Measurements from ENCODE around the gene LEKR1.

Gene LEKR1

DNA sequence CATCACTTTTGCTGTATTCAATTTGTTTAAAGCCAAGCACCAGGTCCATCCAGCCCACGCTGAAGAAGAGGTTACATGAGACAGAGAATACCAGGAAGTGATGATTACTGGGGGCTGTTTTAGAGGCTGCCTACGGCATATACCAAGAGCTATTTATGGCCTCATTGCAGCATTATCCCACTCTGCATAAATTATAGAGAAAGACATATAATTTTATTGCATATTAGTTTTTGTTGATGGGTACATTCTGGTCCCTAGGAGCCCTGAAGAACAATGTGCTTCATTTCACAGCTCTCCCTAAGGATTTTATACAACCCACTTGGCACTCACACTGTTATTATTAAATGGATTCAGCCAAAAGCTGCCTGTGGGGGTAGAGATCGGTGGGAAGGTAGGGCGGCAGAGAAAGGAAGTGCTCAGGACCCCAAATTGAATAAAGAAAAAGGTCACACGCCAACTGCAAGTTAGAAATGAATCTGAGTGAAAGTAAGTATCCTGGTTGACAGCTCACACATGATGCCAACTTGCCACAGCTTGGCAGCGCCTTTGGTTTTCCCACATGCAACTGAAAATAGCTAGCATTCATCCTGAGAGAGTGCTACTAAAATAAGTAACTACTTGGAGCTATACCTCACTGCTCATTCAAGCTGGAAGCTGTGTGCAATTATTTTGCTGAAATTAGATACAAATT is 260.1 kb downstream of the LEKR1 start:
- no peak for DNase-seq

DNA sequence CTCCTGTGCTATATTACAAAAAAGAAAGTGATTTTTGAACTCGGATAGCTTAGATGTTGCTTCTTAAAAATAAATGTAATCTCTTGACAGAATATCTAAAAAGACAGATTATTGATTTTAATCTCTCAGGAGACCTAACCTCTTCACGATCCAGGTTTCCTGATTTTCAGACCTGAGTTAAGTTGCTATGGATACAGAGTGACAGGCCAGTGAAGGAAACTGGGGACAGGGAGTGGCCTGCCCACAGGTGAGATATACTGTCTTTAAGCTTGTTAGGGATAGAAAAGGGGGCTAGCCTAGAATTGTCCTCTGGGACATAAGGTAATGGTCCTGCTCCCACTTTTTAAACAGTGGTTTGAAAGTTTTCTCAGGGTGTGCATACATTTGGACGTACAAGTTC is 260.6 kb downstream of the LEKR1 start:
- no peak for DNase-seq

DNA sequence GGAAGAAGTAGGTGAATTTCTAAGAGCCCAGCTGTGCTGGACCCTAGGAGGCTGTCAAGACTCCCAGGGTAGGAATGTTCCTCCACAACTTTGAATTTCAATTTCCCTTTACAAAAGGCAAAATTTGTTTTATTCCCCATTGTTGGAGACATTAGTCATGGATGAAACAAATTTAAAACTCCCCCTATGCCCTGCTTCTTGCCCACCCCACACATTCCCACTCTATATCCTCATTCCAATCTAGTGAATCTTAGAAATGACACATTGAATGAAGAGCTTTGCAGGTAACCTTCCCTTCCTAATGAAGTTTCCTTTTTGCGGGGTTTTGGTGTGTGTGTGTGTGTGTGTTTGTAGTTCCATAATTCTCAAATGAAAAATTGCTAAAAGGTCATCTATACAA is 261.2 kb downstream of the LEKR1 start:
- DNase-seq: no peak

DNA sequence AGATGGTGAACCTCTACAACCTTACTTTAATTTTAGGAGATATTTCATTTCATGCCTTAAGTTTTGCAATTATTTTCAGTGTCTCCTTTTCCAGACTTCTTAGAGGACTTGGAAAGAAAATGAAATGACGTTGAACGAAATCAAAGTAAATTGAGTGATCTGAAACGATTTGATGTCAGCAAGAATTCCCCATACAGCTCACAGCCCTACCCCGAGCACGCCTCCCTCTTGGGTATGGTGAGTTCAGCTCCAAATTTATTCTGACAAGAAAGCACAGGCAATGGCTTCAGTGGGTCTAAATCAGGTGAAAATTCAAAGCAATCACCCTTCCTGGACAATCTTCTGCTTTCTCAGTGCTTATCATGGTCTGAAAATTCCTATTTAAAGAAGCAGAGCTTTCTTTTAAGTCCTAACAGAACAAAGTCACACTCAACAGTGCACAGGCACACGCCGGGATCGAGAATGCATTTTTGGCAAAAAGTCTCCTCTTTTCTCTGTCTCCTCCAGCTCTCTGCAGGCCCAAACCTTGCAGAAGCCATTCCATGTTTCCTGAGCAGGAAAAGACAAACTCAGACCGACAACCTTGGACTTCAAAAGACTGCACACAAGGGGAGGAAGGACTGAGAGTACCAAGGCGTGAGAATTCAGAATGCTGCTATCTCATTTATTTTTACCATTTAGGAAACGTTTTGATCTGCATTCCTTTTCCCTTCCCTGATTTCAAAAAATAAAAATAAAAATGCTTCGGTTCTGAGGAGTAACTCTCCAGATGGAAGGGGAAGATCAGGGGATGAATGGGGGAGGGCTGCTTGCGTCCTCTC is 261.8 kb downstream of the LEKR1 start:
- DNase-seq: no peak

DNA sequence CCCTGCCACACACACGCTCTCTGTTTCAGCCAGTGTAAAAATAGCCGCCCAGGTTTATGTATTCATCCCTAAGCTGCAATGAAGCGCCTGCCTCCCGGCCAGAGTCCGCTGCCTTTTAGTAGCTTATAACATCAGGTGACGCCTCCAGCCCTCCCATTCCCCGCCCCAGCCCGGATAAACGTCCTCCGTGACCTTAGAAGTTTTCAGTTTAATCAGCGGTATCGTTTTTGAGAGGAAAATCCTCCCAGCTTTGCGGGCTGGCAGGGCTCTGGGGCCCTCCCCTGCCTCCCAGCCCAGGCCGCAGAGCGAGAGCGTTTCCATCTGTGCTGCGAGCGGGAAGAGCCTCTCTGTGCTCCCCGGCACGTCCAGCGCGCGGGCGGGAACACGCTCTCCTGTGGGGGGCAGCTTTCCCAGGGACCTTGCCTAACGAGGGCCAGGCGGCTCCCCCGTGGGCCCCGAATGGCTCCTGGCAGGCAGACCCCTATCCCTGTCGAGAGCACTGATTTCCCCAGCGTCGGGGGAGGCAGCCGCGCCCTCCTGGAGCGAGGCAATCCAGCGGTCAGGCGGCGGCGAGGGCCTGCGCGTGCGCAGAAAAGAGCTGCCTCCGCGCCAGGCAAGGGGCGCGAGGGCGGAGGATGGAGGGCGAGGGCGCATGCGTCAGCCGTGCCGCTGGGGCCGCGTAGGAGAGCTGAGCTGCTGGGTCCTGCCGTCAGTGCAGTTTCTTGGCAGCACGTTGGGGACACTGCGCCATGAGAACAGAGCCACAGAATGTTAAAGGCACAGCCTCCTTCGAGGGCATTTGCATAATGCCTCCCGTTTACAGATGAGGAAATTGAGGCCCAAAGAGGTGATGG is 262.7 kb downstream of the LEKR1 start:
- no peak for DNase-seq

DNA sequence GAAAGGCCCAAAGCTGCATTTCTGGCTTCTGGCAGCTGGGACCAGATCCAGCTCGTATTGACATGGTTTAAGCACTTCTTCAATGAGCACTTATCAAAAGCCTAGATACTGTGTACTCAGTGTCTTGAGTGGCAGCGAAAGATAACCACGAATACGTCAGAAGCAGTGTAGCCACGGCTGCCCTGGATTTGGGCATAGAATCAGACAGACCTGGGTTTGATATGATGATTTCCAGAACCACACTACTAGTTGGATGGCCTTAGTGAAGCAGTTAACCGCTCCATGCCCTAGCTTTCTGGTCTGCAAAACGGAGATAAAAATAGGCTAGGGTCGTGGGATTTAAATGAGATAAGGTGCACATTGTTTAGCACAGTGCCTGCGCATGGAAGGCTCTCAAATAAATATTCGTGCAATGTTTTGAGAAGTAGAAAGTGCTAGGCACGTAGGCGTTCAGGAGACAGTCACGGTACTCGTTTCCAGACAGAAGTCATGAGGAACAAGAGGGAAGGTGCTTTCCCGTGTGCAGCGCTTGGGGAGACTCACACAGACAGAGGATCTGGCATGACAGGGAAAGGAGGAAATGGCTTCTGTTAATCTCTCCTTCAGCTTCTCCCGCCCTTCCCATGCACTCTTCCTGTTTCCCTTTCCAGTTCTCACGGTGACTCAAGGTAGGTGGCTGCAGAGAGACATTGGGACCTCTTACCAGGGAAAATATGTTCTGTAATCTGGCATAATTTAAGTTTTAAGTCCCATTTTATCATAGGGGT is 263.5 kb downstream of the LEKR1 start:
- DNase-seq: no peak

DNA sequence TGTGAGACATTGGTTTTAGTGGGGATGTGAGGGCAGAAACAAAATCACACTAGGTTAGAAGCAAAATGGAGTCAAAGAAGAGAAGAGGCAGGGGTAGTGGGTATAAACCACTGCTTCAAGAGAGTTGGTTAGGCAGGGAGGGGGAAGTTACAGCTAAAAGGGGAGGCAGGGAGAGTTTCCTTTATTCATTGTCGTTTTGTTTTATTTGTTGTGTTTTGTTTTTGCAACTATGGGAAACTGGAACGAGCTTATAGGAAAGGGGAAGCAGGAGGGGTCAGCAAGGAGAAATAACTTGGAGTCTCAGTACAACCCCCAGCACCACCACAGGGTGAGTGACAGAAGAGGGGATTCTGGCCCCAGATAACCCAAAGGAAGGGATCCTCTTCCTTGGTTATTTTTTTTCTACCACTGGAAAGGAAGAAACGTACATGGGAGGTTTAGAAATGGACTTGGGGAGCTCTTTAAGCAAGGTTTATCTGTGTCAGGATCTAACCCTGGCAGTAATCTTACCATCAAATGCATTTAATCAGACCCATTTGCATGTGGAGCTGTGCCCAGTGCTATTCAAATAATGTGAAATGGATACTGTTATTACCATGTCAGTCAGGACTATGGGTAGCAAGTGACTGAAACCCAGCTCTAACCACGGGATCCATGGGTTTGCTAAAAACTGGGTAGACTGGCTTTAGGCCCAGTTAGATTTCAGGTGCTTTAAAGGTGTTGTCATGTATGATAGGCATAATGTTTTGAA is 265.1 kb downstream of the LEKR1 start:
- no peak for DNase-seq

DNA sequence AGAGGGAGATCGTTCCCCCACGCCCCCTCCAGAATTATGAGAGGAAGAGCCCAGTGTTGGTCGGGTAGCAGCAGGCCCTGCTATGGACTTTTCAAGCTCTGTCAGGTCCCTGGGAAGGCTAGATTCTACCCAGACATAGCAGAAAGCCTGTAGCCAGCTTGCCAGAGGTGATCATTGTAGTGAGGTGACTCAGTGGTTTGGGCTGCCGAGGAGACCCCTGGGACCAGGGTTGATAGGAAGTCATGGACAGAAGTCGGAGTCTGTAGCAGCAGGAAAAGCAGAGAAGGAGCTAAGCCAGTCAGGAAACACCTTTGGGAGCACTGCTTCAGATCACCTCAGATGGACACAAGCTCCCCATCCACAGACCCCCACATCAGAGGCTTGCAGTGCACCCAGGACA is 266.1 kb downstream of the LEKR1 start:
- no peak for DNase-seq

DNA sequence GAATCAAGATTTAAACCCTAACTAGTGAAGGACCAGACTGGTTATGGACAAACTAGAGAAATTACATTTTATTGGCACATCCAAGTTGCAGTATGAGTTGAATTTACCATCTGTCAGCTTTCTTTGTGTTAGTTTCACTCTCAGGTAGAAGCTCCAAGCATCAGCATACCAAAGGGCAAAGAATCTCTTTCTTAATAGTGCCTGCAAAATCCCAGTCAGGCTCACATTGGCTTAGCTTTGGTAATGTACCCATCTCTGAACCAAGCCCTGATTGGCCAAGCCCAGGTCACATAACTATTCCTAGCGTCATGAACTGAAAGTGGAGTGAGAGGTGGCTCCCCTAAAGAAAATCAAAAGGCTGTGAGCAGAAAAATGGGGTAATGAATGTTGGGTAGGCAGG is 266.9 kb downstream of the LEKR1 start:
- no peak for DNase-seq

DNA sequence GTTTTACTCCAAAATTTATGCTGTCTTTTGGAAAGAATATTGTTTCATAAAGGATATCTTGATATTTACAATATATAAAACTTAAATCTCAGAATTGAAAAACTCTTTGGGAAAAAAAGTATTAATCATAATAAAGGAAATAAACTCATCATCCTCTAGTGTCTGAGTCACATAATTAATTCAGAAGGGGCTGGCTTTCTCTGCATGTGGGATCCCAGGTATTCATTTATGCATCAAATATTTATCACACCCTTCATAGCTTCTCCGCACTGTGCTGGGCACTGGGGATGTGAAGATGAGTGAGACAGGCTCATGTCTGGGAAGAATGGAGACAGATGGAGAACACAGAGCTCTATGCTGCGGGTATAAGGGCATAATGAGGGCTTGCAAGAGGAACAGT is 268.1 kb downstream of the LEKR1 start:
- DNase-seq: no peak

DNA sequence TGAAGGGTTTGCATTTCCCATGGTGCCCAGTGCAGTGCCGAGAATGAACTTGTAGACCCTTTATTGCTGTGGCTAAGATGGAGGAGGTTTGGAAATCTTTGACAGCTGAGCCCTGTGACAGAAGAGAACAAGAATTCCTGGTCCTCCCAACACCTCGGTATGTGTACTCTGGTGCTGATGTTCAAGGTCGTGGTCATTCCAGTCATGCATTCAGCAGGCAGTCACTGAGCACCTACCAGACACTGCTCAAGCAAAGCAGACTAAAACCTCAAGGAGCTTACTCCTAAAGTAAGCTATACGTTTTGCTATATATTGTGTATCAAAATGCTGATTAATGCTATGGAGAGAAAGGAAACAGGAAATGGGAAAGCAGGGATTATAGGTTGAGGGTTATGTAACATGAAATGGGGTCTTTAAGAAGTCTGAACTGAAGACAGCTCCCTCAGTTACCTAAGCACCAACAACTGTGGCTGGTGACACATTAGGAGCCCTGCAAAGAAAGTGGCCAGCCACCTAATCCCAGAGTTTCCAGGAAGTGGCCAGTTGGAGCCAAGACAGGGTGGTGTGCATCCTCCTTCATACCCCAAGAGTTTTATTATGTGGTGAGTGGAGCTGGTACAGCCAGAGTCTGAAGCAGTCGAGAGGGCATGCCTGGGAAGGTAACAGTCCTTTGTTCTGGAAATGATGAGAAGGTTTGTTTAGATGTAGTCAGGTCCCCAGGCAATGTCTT is 268.8 kb downstream of the LEKR1 start:
- no peak for DNase-seq

All from T1000 (cell line).